Effector CD8-positive, alpha-beta T cell (primary cell): ENCODE measurements around the gene PBX2.
"Not testable (repeated sequence)": the region's sequence is repeated elsewhere in the genome, so short reads cannot be mapped to it uniquely, and the experiment has no call there.

ENCODE experiments used
- DNase-seq: peaks from one replicate; lab custom pipeline; 2025; lab: John Stamatoyannopoulos, UW

The PBX2 gene

GRCh38 chr6:32202186-32202585, 12.2 kb upstream of the PBX2 start:
- no peak for DNase-seq

DNA sequence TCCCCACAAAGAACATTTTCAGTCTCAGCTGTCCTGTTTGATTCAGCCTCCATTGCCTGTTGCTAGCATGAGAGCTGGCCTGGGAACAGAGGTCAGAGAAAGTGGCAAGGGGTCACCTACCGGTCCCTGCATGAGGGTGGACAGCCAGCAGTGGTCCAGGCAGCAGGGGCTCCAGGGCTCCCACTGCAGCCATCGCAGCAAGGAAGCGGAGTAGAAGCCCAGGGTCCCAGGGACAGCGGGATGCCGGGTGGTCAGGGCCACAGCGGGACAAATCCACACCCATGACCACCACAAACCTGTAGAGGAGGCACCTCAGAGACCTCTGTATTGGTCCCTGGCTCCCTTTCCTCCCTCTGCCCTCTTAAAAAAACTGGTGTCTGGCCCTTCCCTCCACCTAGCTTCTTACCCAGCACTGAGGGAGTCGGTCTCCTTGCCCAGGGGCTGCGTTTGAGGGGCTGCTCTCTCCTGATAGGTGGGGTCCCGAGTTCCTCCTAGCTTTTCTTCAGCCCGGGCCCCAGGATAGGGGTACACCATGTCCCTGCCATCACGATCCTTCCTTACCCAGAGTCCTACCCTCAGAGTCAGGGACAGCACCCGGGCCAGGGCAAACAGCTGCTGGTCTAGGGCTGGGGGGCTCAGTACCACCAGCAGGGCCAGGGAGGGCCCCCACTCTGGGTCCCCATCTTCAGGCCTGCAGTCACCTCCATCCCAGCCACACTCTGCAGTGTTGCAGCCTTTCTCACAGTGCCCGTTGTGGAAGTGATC, 10.9 kb upstream of the PBX2 start:
- DNase-seq, result no peak

DNA sequence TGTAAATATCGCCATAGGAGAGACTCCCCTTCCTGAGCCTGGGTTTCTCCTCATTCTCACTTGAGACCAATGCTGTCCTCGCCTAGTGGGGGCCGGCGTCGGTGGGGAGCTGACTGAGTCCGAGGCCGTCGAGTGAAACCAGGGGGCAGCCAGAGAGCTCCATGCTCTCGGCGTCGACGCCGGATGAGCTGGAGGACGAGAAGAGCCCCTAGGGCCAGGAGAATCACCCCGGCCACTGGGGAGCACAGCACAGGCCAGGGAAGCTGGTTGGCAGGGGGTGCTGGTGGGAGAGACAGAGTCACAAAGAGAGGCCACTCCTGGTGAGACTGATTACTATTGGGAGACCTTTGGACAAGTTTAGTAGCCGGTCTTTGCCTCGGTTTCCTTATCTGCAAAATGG, 8.9 kb upstream of the PBX2 start:
- no peak for DNase-seq

GRCh38 chr6:32198345-32198696, 8.3 kb upstream of the PBX2 start:
- no peak for DNase-seq

DNA sequence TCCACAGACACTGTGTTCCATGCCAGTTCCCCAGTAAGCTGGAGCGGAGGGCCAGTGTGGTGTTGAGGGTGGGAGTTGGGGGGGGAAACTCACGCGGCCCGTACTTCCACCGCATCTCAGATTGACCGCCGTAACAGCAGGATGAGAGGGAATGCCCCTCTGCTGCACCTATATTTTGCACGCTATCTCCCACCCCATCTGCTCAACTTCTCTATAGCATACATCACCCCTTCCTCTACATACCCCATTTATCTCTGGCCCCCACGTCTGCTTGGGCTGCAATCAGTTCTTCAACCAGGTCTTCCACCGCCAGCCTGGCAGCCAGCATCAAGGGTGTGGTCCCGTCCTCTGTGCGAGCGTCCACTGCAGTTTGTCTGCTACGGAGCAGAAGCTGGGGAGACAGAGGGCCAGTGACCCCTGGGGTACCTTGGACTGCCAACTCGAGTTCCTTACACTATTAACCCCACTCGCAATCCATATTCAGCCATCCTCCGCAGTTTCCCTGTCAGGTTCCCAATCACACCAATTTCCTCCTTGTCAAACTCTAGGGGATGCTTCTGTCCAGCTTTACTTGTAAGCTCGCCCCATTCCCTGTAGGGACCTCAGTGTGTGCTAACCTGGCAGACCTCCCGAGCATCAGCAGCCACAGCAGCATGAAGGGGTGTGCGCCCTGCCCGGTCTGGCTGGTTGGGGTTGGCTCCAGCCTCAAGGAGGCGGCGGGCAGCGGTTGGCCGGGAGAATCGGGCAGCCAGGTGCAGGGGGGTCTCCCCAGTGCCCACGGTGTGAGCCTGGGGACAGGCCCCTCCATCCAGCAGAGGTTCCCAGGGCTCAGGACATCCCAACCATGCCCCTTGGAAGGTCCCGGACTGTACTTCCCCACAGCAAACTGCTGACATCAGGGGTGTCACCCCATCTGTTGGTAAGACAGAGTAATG, 6.9 kb upstream of the PBX2 start:
- no peak for DNase-seq

- peak; percentile 57 for DNase-seq
Observed at GRCh38 chr6:32195902-32196681, 6.1 kb upstream of the PBX2 start.

DNA sequence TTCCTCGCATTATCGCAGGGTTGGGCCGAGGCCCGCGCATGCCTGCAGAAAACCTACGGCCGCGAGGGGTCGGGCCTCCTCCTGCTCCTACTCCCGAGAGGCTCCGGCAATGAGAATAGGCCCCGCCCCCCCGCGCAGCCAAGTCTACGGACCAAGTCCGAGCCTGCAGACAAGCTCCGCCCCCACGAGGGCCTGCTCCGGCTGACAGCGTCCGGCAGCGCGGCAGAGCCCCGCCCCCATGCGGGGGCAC, 5.6 kb upstream of the PBX2 start:
- peak; percentile 98 for DNase-seq

DNA sequence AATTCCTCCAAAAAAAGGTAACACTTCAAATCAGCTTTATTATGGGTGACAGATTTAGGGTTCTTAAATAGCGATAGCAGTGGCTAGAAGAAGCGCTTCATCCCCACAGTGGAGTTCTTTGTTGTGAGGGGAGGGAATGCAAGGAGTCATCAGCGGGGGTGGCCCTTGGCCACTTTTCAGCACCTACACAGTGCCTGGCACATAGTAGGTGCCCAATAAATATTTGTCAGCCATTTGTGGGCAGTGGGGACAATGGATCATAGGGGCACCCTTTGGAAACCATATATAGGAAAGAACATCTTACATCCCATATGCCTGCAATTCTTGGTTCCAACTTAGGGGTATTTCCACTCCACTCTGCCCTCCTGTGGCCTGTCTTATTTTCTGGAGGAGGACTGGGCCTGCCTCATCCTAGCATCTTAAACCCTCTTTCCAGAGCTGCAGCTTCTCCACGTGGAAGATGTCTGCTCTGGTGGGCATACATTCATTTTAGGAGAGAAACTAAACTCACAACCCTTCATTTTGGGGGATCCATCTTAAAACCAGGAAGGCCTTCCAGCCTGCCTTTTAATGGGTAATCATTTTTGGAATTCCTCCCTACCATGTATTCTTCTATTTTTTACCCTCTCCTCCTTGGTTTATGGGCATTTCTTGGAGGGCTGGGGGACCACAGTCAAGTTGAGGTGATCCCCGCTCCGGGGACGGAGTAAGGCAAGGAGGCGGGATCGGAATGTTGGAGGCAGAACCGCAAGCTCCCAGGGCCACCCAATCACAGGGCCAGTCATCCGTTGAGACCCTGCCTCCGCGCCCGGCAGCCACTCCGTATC, 5.0 kb upstream of the PBX2 start:
- no peak for DNase-seq

- DNase-seq, result no peak
Observed at GRCh38 chr6:32194388-32194787, 4.4 kb upstream of the PBX2 start.

- not testable (repeated sequence) for DNase-seq
Observed at GRCh38 chr6:32193096-32193495, 3.1 kb upstream of the PBX2 start.

GRCh38 chr6:32192608-32193039, 2.6 kb upstream of the PBX2 start, which contains the start of gene GPSM3:
Gene GPSM3 (minus strand): TSS chr6:32192643. CDS start chr6:32192513, 130 bp downstream.
- DNase-seq, result peak; percentile 37

- peak; percentile 11 for DNase-seq
Observed at GRCh38 chr6:32191696-32192607, 1.9 kb upstream of the PBX2 start.

DNA sequence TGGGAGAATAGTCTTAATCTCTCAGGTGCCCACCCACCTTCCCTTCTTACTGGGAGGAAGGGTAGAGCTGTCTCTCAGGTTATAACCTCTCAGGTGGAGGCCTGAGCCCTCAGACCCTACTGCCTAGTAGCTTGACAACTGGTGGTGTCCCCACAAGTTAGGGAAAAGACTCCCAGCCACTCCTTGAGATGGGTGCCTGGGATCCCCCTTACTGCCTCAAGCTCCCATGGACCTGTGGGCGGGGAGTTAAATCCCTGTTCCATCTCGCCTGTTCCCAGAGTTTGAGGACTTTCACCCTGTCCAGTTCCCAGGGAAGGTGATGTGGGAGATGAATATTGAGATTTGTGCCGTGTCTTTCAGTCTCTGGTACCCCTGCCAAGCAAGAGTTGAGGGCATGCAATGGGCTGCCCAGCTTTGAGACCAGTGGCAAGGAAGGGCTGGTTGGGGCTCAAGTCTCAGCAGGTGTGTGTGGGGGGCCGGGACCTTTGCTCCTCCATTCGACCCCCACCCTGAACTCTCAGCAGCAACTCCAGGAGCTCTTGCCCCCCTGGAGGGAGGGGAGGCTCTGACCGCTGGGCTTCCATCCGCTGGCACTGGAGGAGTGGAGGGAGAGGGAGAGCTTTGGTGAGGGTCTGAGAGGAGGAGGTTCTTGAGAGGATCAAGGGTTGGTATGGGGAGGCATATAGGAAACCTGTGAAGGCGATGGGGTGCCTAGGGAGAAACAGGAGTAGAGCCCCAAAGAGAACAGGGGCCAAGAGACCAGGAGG, 1.1 kb upstream of the PBX2 start:
- no peak for DNase-seq

DNA sequence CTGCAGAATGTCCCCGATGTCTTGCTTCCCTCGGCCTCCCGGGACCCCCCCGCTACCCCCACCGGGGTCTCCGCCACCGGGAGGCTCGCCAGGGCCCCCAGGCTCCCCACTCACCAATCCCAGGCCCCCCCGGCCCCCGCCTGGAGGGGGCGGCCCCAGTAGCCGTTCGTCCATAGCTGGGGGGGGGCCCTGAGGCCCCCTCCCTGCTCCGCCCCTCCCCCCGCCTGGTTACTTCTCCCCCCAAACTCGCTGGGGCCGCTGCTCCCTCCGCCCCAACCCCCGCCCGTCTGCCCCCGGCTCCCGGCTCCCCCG, 304 bp downstream of the PBX2 start:
- no peak for DNase-seq

DNA sequence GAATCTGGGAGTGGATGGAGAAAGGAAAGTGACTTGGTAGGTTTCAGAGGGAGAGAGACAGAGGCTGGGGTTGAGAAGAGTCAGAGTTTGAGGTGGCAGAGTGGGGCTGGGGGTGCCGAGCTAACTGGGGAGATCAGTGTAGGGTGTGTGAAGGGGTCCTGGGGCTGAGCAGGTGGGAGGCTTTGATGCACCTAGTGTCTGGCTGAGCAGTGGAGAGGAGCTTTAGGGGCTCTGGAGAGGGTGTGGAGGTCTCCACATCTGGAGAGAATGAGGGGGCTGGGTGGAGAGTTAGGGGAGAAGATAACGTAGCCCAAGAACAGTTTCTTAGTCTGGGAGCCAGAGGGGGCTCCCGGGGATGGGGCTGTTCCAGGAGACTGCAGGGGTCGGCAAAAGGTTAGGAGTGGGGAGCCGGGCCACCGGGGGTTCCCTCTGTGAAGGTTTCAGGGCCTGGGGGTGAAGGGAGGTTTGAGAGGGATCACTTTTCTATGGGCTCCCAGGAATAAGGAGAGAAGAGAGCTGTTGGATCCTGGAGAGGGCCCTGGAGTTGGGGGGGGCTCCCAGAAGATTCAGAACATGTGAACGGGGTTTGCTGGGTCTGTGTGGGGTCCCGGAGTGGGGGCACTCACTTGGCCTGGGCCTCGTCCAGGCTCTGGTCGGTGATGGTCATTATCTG, 797 bp downstream of the PBX2 start:
- no peak for DNase-seq

DNA sequence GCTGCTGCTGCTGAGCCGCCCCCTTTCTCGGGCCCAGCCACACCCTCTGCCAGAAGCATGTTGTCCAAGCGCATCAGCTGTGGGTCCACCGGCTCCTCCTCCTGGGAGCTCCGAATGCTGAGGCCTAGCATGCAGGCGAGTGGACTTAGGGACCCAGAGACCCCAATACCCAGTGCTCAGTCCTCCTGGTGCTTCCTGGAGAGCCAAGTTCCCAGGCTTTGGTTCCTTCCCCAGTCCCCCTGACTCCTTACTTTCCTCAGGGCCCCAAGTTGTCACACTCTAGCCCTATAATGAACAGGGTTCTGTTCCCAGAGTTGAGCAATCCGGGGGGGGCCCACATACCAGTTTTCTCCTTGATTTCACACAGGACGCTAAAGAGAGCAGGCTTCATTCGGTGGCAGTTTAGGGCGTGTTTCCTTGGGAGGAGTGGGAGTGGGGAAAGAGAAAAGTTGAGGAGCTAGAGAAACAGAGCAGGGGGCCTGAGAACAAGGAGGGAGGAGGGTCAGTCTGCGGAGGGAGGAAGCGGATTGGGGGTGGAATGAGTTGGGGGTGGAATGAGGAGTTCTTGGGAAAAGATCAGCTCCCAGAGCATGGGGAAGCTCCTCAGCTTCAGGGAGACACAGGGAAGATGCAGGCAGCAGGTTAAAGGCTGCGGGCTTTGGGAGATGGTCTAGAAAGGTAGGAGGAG, 1.5 kb downstream of the PBX2 start:
- no peak for DNase-seq

DNA sequence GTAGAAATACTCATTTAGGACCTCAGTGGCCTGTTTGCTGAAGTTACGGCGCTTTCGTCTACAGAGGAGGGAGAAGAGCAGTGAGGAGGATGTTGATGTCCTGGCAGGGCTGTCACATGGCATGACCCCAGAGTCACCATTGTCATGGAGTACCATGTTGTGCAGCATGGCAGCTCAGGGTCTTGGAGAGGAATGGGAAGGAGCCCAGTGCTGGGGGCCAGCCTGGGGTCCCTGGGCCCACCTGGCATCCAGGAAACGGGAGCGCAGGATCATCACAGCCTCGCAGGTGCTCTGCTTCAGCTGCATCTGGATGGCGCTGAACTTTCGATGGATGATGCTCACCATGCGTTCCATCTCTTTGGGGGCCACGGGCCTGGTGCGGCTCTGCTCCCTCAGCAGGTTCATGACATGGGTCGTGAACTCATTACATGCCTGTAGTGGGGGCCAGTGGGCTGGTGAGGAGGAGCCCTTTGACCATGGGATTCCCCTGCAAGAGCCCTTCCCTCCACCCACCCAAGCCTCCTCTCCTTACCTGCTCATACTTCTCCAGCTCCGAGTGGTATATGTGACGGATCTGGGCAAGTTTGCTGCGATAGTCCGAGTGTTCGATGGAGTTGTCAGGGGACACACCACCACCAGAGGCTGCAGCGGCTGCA, 2.1 kb downstream of the PBX2 start:
- DNase-seq, result not testable (repeated sequence)

DNA sequence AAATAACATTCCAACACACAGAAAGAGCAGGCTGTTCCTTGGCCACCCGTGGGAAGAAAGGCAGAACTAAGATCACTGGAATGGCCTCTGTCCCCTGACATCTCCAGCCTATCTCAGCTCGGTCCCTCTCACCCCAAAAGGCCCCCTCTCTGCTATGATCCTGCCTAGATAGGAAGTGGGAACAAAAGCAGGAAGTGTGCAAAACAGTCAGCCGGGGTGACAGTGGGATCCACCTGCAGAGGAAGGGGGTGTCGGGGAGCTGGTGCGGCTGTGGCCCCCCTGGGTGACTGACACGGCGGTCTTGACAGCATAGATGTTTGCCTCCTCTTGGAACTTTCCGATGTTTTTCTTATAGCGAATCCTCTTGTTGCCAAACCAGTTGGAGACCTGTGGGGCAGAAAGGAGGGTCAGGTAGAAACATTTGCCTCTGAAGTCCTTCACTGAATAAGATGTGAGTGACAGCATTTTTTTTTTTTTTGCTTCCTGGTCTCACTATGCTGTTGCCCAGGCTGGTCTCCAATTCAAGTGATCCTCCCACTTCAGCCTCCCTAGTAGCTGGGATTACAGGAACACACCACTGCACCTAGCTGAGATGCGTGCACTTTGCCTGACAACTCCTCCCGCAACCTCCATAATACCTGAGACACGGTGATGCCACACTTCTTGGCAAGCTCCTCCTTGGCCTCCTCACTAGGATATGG, 2.8 kb downstream of the PBX2 start:
- DNase-seq, result no peak
